Tibial nerve (tissue), 4 donors: ENCODE data around the gene KRTAP5-1. TPM values are rescaled to one million over a fixed set of nuclear protein-coding genes. Genes with fewer than 3 reads are reported as not detected.
"Not testable (repeated sequence)": the region's sequence is repeated elsewhere in the genome, so short reads cannot be mapped to it uniquely, and the experiment has no call there.

Source experiments
- DNase-seq, 2 donors: peaks; one replicate each; pipeline ENCODE4 v3.0.0-alpha.2; 2019; ENCODE audit warnings: low spot score in 2 of 2
- H3K27ac ChIP-seq, 4 donors: fragments of 200-600 bp; sonication (generic) in 3 of 4; one replicate each; pipeline ENCODE4 v1.5.1; 2017 to 2019; ENCODE audit warnings: mild to moderate bottlenecking in 1 of 4
- H3K27me3 ChIP-seq, 2 donors: fragments of 200-600 bp; sonication (generic) in 1 of 2; one replicate each; pipeline versions ENCODE4 v1.5.1 to v1.6.0; 2017 to 2019
- H3K36me3 ChIP-seq, 3 donors: fragments of 200-600 bp; sonication (generic); one replicate each; pipeline ENCODE4 v1.5.1; 2018 to 2019
- H3K4me1 ChIP-seq, 4 donors: fragments of 200-600 bp; sonication (generic) in 3 of 4; one replicate each; pipeline ENCODE4 v1.5.1; 2017 to 2019
- H3K4me3 ChIP-seq, 4 donors: fragments of 200-600 bp; sonication (generic) in 3 of 4; one replicate each; pipeline ENCODE4 v1.5.1; 2017 to 2019; ENCODE audit warnings: mild to moderate bottlenecking in 1 of 4, moderate library complexity in 1 of 4
- H3K9me3 ChIP-seq, 4 donors: fragments of 200-600 bp; sonication (generic) in 3 of 4; one replicate each; pipeline ENCODE4 v1.5.1; 2017 to 2019
- EP300 ChIP-seq, 2 donors: sonication (generic); formaldehyde crosslinking; IDR thresholded peaks; one replicate each; pipeline ENCODE4 v1.6.1; 2017; ENCODE audit warnings: antibody characterized with exemption in 2 of 2, mild to moderate bottlenecking in 1 of 2
- POLR2A ChIP-seq, 2 donors: fragments of 450-650 bp; IDR thresholded peaks; one replicate each; pipeline ENCODE4 v1.6.1; 2017; ENCODE audit warnings: antibody characterized with exemption in 2 of 2, mild to moderate bottlenecking in 2 of 2, moderate library complexity in 2 of 2
- WGBS, 2 donors: methylation state at CpG; one replicate each; pipeline ENCODE4 v1.1.5; 2018; 5-methylcytosine and 5-hydroxymethylcytosine counted together
- total RNA-seq, 4 donors: library from RNA; depleted of rRNA; stranded (reverse); fragments of >200 nt; gene quantifications; one replicate each; pipeline ENCODE4 v1.1.0, GENCODE V29; 2016
- TF ChIP-seq, protein P1 (sequence below), 5 experiments: fragments of 200-600 bp in 3 of 5; fragments of 450-650 bp in 2 of 5; sonication (generic) in 3 of 5; IDR thresholded peaks; one replicate each; pipeline ENCODE4 v1.5.1; 2016 to 2019; ENCODE audit warnings: antibody characterized with exemption in 5 of 5, mild to moderate bottlenecking in 3 of 5, moderate library complexity in 2 of 5

Gene KRTAP5-1
- total RNA-seq, 4 donors from 2014 or later = not detected

DNA sequence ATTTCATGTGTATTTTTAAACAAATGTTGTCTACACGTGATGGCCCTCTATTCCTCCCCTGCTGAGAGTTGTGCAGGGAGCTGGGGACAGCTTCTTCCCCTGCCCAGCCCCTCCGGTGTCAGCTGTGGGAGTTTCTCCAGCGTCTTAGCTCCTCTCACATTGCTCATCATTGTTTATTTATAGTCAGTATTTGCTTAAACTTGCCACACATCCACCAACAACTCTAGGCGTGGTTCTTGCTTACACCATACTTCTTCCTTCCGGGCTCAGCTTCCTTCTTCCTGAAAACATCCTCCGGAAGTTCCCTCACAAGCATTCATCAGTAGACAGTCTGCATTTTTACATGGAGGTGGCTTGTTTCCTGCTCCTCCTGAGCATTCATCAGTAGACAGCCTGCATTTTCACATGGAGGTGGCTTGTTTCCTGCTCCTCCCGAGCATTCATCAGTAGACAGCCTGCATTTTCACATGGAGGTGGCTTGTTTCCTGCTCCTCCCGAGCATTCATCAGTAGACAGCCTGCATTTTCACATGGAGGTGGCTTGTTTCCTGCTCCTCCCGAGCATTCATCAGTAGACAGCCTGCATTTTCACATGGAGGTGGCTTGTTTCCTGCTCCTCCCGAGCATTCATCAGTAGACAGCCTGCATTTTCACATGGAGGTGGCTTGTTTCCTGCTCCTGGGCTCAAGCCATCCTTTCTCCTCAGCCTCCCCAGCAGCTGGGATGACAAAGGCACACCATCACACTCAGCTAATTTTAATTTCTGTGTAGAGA, 4.3 kb upstream of the KRTAP5-1 start:
- DNase-seq, H3K9me3 ChIP-seq, H3K4me3 ChIP-seq, H3K4me1 ChIP-seq, H3K36me3 ChIP-seq, H3K27ac ChIP-seq: not testable (repeated sequence)
- TF ChIP-seq EP300 (IDR thresholded peaks at IDR 0.05) = peak in 1 of 2 donors; percentile 64
- 34 to 38% methylated on average over 8 of the region's 10 CpGs for WGBS, 2 donors
- H3K27me3 ChIP-seq = peaks cover 0 to 12% of the 10 kb centered on the region in 2 donors

DNA sequence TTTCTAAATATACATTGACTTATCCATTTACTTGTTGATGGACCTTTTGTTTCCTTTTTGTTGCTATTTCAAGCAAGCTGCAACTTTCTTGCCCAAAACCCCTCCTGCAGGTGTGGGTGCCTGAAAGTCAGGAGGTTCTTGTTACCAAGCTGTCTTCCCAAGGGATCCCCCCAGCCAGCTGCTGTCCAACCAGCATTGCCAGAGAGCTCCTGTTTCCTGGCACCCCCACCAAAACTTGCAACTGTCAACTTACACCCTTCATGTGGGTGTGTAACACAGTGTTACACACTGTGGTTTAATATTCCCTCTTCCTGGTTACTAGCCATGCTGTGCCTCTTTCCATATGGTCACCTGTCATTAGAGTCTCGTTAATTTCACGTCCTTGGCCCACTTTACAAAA, 1.6 kb upstream of the KRTAP5-1 start:
- Histone ChIP-seq H3K27me3 (peaks cover 0 to 11% of the 10 kb centered on the region in 2 donors), H3K4me3 (no peak overlapping the region), H3K36me3 (no peaks in the 10 kb centered on the region), H3K4me1 (no peaks in the 10 kb centered on the region), H3K27ac (no peak overlapping the region), H3K9me3 (no peaks in the 10 kb centered on the region)
- no peak for TF ChIP-seq POLR2A (IDR thresholded peaks at IDR 0.05)
- TF ChIP-seq, protein P1, sequence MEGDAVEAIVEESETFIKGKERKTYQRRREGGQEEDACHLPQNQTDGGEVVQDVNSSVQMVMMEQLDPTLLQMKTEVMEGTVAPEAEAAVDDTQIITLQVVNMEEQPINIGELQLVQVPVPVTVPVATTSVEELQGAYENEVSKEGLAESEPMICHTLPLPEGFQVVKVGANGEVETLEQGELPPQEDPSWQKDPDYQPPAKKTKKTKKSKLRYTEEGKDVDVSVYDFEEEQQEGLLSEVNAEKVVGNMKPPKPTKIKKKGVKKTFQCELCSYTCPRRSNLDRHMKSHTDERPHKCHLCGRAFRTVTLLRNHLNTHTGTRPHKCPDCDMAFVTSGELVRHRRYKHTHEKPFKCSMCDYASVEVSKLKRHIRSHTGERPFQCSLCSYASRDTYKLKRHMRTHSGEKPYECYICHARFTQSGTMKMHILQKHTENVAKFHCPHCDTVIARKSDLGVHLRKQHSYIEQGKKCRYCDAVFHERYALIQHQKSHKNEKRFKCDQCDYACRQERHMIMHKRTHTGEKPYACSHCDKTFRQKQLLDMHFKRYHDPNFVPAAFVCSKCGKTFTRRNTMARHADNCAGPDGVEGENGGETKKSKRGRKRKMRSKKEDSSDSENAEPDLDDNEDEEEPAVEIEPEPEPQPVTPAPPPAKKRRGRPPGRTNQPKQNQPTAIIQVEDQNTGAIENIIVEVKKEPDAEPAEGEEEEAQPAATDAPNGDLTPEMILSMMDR (IDR thresholded peaks at IDR 0.05) = no peak
- TF ChIP-seq EP300 (IDR thresholded peaks at IDR 0.05) = no peak
- 65 to 80% methylated on average over 2 of the region's 2 CpGs for WGBS, 2 donors
- DNase-seq = no peak

DNA sequence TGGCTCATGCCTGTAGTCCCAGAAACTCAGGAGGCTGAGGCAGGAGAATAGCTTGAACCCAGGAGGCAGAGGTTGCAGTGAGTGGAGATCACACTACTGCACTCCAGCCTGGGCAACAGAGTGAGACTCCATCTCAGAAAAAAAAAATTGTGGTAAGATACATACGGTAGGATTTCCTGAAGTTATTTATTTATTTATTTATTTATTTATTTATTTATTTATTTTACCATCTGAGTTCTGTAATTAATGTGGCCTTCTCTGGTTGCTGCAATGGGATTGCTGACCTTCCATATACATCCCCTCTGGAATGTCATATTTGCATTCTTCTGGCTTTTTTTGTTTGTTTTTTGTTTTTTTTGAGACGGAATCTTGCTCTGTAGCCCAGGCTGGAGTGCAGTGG, 2.2 kb downstream of the KRTAP5-1 start:
- peaks cover 0 to 11% of the 10 kb centered on the region in 2 donors for H3K27me3 ChIP-seq
- not testable (repeated sequence) for H3K4me1 ChIP-seq, H3K27ac ChIP-seq, H3K4me3 ChIP-seq, DNase-seq, H3K36me3 ChIP-seq
- WGBS, 2 donors = 65 to 69% methylated on average over 2 of the region's 2 CpGs
- H3K9me3 ChIP-seq = peaks cover 0 to 10% (median 0%) of the 10 kb centered on the region in 4 donors

DNA sequence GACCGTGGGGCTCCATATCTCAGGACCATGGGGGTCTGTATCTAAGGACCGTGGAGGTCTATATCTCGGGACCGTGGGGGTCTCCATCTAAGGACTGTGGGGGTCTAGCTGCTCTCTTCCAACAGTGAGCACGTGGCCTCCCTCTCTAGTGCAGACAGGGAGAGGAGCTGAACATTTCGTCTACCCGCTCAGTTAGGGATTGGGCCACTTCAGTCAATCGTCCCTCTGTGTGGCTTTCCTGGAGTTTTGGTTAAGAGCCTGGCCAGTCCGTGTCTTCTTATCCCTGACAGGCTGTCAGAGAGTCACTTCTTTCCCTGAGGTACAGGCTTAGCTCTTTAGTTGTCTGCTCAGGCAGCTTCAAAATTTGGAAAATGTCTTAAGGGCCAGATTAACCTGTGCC, 3.1 kb downstream of the KRTAP5-1 start:
- TF ChIP-seq POLR2A (IDR thresholded peaks at IDR 0.05) (no peak), EP300 (IDR thresholded peaks at IDR 0.05) (no peak)
- TF ChIP-seq, protein P1 (IDR thresholded peaks at IDR 0.05) = no peak
- Histone ChIP-seq H3K27ac (no peak overlapping the region), H3K27me3 (peaks cover 0 to 11% of the 10 kb centered on the region in 2 donors), H3K4me1 (no peaks in the 10 kb centered on the region), H3K4me3 (no peak overlapping the region), H3K36me3 (no peaks in the 10 kb centered on the region), H3K9me3 (peaks cover 0 to 14% (median 0%) of the 10 kb centered on the region in 4 donors)
- WGBS, 2 donors = 83 to 87% methylated on average over 8 to 9 of the region's 9 CpGs
- no peak for DNase-seq

DNA sequence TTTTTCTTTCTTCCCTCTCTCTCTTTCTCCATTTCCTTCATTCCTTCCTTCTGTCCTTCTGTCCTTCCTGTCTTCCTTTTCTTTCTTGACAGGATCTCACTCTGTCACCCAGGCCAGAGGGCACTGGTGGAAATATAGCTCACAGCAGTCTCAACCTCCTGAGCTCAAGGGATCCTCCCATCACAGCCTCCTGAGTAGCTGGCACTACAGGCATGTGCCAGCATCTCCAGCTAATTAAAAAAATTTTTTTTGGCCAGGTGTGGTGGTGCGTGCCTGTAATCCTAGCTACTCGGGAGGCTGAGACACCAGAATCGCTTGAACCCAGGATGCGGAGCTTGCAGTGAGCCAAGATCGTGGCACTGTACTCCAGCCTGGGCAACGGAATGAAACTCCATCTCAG, 8.3 kb downstream of the KRTAP5-1 start:
- DNase-seq = no peak
- TF ChIP-seq, protein P1 (IDR thresholded peaks at IDR 0.05) = no peak
- TF ChIP-seq POLR2A (IDR thresholded peaks at IDR 0.05) = no peak
- WGBS, 2 donors = 82 to 86% methylated on average over 6 of the region's 6 CpGs
- H3K9me3 ChIP-seq = peaks cover 0 to 14% (median 0%) of the 10 kb centered on the region in 4 donors
- no peak overlapping the region for H3K27ac ChIP-seq
- H3K27me3 ChIP-seq = peaks cover 0 to 35% of the 10 kb centered on the region in 2 donors
- peaks cover 0 to 29% (median 10%) of the 10 kb centered on the region in 4 donors for H3K4me1 ChIP-seq
- H3K4me3 ChIP-seq = no peak overlapping the region
- H3K36me3 ChIP-seq = no peaks in the 10 kb centered on the region

DNA sequence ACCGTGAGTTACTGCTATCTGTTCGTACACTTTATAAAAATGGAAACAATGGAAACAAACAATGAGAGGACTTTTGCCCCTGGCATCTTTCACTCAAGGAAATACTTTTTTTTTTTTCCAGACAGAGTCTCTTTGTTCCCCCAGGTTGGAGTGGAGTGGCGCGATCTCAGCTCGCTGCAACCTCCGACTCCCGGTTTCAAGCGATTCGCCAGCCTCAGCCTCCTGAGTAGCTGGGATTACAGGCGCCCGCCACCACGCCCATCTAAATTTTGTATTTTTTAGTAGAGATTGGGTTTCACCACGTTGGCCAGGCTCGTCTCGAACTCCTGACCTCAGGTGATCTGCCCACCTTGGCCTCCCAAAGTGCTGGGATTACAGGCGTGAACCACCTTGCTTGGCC, 9.3 kb downstream of the KRTAP5-1 start:
- H3K36me3 ChIP-seq, DNase-seq, H3K4me3 ChIP-seq, H3K27ac ChIP-seq: not testable (repeated sequence)
- peaks cover 0 to 14% (median 0%) of the 10 kb centered on the region in 4 donors for H3K9me3 ChIP-seq
- peaks cover 0 to 37% (median 14%) of the 10 kb centered on the region in 4 donors for H3K4me1 ChIP-seq
- WGBS, 2 donors = 90 to 91% methylated on average over 16 of the region's 16 CpGs
- H3K27me3 ChIP-seq = peaks cover 0 to 35% of the 10 kb centered on the region in 2 donors
